ENCODE data around the gene PSMB5. TPM values are rescaled to one million over a fixed set of nuclear protein-coding genes. Genes with fewer than 3 reads are reported as not detected.
"Not testable (repeated sequence)": the region's sequence is repeated elsewhere in the genome, so short reads cannot be mapped to it uniquely, and the experiment has no call there.

PSMB5 gene
- total RNA-seq, 4 donors from 2014 or later = 126 to 150 (median 129) TPM

DNA sequence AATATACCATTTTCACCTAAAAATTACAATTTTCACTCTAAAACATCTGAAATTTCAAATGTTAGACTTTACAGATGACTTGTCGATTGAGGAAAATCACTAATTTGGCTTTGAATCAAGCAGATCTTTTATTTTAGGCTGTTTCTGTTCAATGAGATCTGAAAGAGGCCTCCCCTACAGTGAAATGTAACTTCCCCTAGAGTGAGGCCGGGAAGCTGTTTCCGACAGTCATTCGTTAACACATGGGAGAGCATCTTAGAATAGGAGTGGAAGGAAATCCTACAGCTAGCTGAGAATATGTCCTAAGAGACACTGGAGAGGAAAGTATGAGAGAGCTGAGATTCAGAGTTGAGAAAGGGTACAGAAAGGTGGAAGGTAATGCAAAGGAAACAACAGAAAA, 19.1 kb downstream of the PSMB5 start:
- no peak for TF ChIP-seq CTCF (IDR thresholded peaks at IDR 0.05)
- DNase-seq (ENCODE audit: low spot score) = no peak
- no peak for ATAC-seq (ENCODE audit: low FRiP score)

DNA sequence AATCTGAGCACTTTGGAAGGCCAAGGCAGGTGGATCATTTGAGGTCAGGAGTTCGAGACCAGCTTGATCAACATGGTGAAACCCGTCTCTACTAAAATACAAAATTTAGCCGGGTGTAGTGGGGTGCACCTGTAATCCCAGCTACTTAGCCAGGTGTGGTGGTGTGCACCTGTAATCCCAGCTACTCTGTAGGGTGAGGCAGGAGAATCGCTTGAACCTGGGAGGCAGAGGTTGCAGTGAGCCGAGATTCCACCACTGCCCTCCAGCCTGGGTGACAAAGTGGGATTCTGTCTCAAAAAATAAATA, 21.0 kb downstream of the PSMB5 start:
- DNase-seq (ENCODE audit: low spot score); ATAC-seq (ENCODE audit: low FRiP score): not testable (repeated sequence)

GRCh38 chr14:23013054-23013748, 21.5 kb downstream of the PSMB5 start:
- ATAC-seq (ENCODE audit: low FRiP score) (no peak), DNase-seq (ENCODE audit: low spot score) (no peak)
- no peak for TF ChIP-seq CTCF (IDR thresholded peaks at IDR 0.05)

- no peak for TF ChIP-seq CTCF (IDR thresholded peaks at IDR 0.05)
- no peak for ATAC-seq (ENCODE audit: low FRiP score)
- no peak for DNase-seq (ENCODE audit: low spot score)
Measured at GRCh38 chr14:23009939-23010726, 24.6 kb downstream of the PSMB5 start, which contains the start of gene C14orf93. TSS of gene C14orf93 (minus strand) at chr14:23010143. CDS start at chr14:22999023, 11,120 bp downstream.

DNA sequence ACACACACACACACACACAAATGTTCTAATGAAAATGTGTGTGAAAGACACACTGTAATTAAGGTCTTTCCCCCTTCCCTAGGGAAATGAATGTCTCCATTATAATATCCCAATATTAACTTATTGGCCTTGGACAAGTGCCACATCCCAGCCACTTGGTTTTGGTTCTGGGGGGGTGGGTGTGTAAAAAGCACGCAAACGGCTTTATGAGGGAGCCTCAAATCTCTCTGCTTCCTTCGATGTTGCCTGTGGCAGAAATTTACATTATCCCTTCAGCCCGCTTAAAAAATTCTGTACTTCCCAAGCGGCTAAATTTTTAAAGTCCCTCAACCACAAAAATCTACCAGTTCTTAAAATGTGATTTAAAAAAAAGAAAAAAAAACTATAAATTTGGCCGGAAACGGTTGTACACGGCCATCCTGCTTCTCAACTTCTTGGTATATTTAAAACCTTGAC, 25.2 kb downstream of the PSMB5 start:
- no peak for TF ChIP-seq CTCF (IDR thresholded peaks at IDR 0.05)
- ATAC-seq (ENCODE audit: low FRiP score) (no peak), DNase-seq (ENCODE audit: low spot score) (no peak)

DNA sequence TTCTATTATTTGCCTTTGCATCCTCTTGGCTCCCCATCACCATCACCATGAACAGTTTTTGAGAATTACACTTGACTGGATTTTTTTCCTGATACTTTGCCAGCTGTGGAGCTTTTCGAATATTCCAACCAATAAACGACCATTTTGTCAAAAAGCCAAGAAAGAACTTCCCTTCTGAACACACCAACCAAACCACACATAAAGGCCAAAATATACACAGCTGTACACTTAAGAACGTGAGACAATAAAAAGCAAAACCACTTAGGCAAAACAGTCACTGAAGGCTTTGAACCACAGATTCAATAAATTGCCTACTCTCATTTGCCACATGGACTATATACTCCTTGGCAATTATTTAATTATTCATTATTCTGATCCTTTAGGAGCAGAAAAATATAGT, 25.9 kb downstream of the PSMB5 start:
- DNase-seq (ENCODE audit: low spot score) = no peak
- no peak for TF ChIP-seq CTCF (IDR thresholded peaks at IDR 0.05)
- ATAC-seq (ENCODE audit: low FRiP score) = no peak

- ATAC-seq (ENCODE audit: low FRiP score) (peak; percentile 99), DNase-seq (ENCODE audit: low spot score) (peak; percentile 75)
- no peak for TF ChIP-seq CTCF (IDR thresholded peaks at IDR 0.05)
Measured at GRCh38 chr14:23006544-23007419, 27.9 kb downstream of the PSMB5 start.

Measured in omental fat pad (tissue), 4 donors.